NK-92 (cell line): ENCODE data around the gene MAGEB5.
"Not testable (repeated sequence)": the region's sequence is repeated elsewhere in the genome, so short reads cannot be mapped to it uniquely, and the experiment has no call there.

Experiments
- DNase-seq: peaks from one replicate; lab custom pipeline; 2025; ENCODE audit not compliant: unreplicated experiment; lab: John Stamatoyannopoulos, UW

The MAGEB5 gene, protein sequence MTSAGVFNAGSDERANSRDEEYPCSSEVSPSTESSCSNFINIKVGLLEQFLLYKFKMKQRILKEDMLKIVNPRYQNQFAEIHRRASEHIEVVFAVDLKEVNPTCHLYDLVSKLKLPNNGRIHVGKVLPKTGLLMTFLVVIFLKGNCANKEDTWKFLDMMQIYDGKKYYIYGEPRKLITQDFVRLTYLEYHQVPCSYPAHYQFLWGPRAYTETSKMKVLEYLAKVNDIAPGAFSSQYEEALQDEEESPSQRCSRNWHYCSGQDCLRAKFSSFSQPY

DNA sequence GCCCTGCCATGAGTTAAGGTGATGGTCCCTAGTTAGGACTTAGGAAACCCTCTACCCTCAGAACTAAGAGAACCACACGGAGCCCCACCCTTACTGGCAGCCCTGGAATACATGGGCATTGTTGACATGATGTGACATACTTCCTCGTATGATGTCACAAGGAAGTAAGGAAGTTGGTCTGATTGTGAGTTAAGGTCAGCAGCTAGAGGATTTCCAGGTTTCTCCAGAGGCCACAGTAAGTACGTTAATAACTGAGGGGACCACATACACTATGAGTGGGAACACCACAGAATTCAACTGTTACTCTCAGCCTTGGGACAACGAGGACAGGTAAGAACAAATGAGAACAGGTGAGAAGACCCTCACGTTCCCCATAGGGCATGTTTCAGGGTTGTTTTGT lies at the start of gene MAGEB5:
Gene MAGEB5, plus strand, starts transcription at position 301 of the 400 bp plus-strand sequence. CDS start 1,133 bp downstream, outside the sequence.
- no peak for DNase-seq

DNA sequence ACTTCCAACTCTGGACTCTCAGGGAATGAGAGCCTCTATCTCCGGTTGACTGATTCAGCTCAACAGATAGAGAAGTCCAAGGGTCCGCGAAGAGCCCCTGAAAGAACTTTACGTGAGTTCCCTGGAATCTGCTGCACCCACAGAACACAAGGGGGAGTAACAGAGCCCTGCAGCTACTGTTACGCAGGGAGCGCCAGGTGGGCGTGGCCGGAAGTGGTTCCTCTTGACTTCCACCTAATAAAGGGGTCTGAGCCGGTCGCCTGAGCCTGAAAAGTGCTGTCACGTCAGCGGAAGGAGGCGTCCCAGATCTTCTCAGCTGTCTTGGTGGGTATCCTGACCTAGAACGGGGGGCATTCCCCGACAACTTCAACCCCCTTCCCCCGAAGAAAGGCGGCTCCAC lies 23.8 kb upstream of the MAGEB5 start, which contains the start of gene MAGEB6:
Gene MAGEB6, plus strand, starts transcription at position 237 of the 400 bp plus-strand sequence. CDS start 1,407 bp downstream, outside the sequence.
- DNase-seq: no peak

DNA sequence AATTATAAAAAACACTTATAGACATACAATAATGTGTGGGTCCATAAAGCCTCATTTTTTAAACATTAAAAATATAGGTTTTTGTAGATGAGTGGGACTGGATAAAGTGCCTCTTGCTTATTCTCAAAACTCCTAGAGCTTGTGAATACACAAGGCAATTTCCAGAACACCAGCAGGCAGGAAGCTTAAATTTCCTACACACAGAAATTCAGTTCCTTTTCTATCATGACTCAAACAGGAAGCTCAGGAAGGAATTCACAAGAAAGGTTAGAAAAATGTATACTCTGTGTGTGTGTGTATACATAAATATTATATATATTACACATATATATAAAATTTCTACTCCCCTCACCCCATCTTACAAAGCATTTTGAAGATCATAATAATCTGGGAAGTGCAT lies 12.4 kb upstream of the MAGEB5 start:
- no peak for DNase-seq

DNA sequence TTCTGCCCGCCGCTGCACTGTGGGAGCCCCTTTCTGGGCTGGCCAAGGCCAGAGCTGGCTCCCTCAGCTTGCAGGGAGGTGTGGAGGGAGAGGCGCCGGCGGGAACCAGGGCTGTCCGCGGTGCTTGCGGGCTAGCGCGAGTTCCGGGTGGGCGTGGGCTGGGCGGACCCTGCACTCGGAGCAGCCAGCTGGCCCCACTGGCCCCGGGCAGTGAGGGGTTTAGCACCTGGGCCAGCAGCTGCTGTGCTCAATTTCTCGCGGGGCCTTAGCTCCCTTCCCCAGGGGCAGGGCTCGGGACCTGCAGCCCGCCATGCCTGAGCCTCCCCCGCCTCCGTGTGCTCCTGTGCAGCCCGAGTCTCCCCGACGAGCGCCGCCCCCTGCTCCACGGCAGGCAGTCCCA lies 11.3 kb upstream of the MAGEB5 start:
- not testable (repeated sequence) for DNase-seq

DNA sequence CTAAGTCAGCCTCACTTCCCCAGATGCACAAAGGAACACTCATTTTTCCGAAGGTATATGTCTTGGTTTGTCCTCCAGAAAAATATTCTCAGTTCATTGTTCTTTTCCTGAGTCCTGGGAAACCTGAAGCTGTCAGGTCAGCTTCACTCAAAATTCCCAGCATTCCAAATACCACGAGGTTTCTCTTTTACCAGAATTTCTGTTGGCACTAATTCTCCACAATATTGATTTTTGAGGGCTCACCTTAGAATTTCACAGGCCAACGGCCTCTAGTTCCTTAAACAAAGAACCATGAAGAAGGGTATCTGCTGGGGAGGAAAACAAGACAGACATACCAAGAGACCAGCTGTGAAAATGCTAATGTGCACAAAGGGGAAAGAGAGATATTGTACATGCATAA lies 8.0 kb upstream of the MAGEB5 start:
- no peak for DNase-seq

DNA sequence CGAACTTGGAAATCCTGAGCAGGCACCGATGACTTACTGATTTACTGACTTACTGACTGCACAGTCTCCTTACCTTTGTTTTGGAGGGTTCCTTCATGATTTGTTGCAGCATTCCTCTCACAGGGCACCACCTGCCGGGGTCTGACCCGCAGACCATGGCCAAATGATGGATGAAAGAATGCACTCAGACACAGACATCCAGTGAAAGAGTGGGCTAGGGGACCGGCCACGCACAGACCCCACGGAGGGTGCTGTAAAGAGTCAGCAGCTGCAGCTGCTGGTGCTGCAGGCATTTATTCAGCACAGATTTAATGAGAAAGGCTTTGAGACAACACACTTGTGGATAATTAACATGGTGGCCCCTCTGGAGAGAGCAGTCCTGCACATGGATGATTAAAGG lies 3.4 kb downstream of the MAGEB5 start:
- DNase-seq: no peak

DNA sequence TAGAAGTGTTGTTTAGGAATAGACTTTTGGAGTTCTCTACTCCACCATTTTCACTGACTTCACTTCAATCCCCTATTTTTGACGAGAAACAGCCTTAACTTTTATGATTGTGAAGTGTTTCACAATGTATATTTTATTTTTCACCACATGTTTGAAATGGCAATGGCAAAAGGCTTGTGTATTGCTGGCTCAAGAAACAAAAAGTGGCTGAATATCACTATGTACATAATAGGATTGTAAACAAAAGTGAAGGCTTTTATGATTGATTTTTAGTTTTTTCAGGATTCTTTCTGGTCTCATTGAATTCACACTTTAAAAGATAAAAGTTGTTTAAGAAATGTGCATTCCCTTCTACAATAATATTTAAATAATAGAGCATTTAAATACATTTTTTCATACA lies 18.2 kb downstream of the MAGEB5 start:
- DNase-seq: no peak

DNA sequence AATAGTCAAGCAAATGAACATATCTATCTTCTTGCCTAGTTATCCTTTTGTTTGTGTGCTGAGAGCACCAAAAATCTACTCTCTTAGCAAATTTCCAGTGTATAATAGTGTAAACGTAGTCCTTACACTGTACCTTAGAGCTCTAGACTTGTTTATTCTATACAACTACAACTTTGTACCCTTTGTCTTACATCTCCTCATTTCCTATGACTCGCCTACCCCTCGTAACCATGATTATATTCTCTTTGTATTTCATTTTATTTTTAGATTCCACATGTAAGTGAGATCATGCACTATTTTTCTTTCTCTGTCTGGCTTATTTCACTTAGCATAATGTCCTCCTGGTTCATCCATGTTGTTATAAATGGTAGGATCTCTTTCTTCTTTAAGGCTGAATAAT lies 37.6 kb downstream of the MAGEB5 start:
- DNase-seq: no peak

- no peak for DNase-seq
These were observed 38.5 kb downstream of the MAGEB5 start for GRCh38 chrX:26254436-26254835.

- DNase-seq: no peak
These were observed 46.2 kb downstream of the MAGEB5 start for GRCh38 chrX:26262121-26262523.
